ENCODE results near the gene KCNIP3.
"Not testable (repeated sequence)": the region's sequence is repeated elsewhere in the genome, so short reads cannot be mapped to it uniquely, and the experiment has no call there.

KCNIP3 gene

GRCh38 chr2:95346738-95347671 lies 49.9 kb downstream of the KCNIP3 start:
- no peak for DNase-seq (ENCODE audit: low read depth in 3 of 3, low spot score in 1 of 3)

- DNase-seq (ENCODE audit: low read depth in 3 of 3, low spot score in 1 of 3): no peak
These were observed 50.8 kb downstream of the KCNIP3 start for GRCh38 chr2:95347681-95348608.

GRCh38 chr2:95348609-95349567 lies 51.7 kb downstream of the KCNIP3 start:
- DNase-seq (ENCODE audit: low read depth in 3 of 3, low spot score in 1 of 3): no peak

- DNase-seq (ENCODE audit: low read depth in 3 of 3, low spot score in 1 of 3): no peak
These were observed 52.6 kb downstream of the KCNIP3 start for GRCh38 chr2:95349568-95350322.

- DNase-seq (ENCODE audit: low read depth in 3 of 3, low spot score in 1 of 3): no peak
These were observed 53.2 kb downstream of the KCNIP3 start for GRCh38 chr2:95350368-95350767.

- DNase-seq (ENCODE audit: low read depth in 3 of 3, low spot score in 1 of 3): no peak
These were observed 53.8 kb downstream of the KCNIP3 start for GRCh38 chr2:95350774-95351597.

GRCh38 chr2:95351598-95351915 lies 54.4 kb downstream of the KCNIP3 start:
- DNase-seq (ENCODE audit: low read depth in 3 of 3, low spot score in 1 of 3): no peak

- DNase-seq (ENCODE audit: low read depth in 3 of 3, low spot score in 1 of 3): no peak
These were observed 55.3 kb downstream of the KCNIP3 start for GRCh38 chr2:95352310-95353054.

- DNase-seq (ENCODE audit: low read depth in 3 of 3, low spot score in 1 of 3): no peak
These were observed 56.0 kb downstream of the KCNIP3 start for GRCh38 chr2:95353055-95353575.

- DNase-seq (ENCODE audit: low read depth in 3 of 3, low spot score in 1 of 3): no peak
These were observed 56.7 kb downstream of the KCNIP3 start for GRCh38 chr2:95353613-95354468.

GRCh38 chr2:95354469-95354901 lies 57.3 kb downstream of the KCNIP3 start:
- DNase-seq (ENCODE audit: low read depth in 3 of 3, low spot score in 1 of 3): no peak

GRCh38 chr2:95354925-95355324 lies 57.8 kb downstream of the KCNIP3 start:
- DNase-seq (ENCODE audit: low read depth in 3 of 3, low spot score in 1 of 3): no peak

- not testable (repeated sequence) for DNase-seq (ENCODE audit: low read depth in 3 of 3, low spot score in 1 of 3)
These were observed 58.3 kb downstream of the KCNIP3 start for GRCh38 chr2:95355486-95355885.

GRCh38 chr2:95356821-95357700 lies 59.9 kb downstream of the KCNIP3 start:
- no peak for DNase-seq (ENCODE audit: low read depth in 3 of 3, low spot score in 1 of 3)

GRCh38 chr2:95357717-95358280 lies 60.7 kb downstream of the KCNIP3 start:
- DNase-seq (ENCODE audit: low read depth in 3 of 3, low spot score in 1 of 3): no peak

- no peak for DNase-seq (ENCODE audit: low read depth in 3 of 3, low spot score in 1 of 3)
These were observed 61.9 kb downstream of the KCNIP3 start for GRCh38 chr2:95359031-95359430.

Measured in stimulated activated CD4-positive, alpha-beta T cell treated with anti-CD3 and anti-CD28 coated beads, TNF-alpha, amount 100 ng/mL, for 1 hour (primary cell).